DOHH2 (cell line): ENCODE data around the gene UTS2.

Experiments
- H3F3A ChIP-seq: fragments of 200-600 bp; sonication (generic), shearing (Covaris generic); 2 replicates; pipeline ENCODE4 v1.6.0; 2016; ENCODE audit warnings: antibody characterized with exemption, mild to moderate bottlenecking; ENCODE audit not compliant: control insufficient read depth, insufficient read depth
- H3K27ac ChIP-seq: fragments of 200-600 bp; sonication (generic); 2 replicates; pipeline ENCODE4 v1.5.1; 2014; ENCODE audit warnings: low read depth, mild to moderate bottlenecking, low read length, moderate library complexity
- H3K27me3 ChIP-seq: fragments of 200-600 bp; sonication (generic); 2 replicates; pipeline ENCODE4 v1.6.1; 2014; ENCODE audit warnings: mild to moderate bottlenecking, low read length, mixed read lengths; ENCODE audit not compliant: control insufficient read depth
- H3K36me3 ChIP-seq: fragments of 200-600 bp; sonication (generic); 2 replicates; pipeline ENCODE4 v1.6.1; 2014; ENCODE audit warnings: mild to moderate bottlenecking, low read length, moderate library complexity, mixed read lengths; ENCODE audit not compliant: control insufficient read depth
- H3K4me1 ChIP-seq: fragments of 200-600 bp; sonication (generic); 2 replicates; pipeline ENCODE4 v1.6.1; 2014; ENCODE audit warnings: mild to moderate bottlenecking, low read length, mixed read lengths; ENCODE audit not compliant: control insufficient read depth
- H3K4me2 ChIP-seq: fragments of 200-600 bp; sonication (generic); 2 replicates; pipeline ENCODE4 v1.6.0; 2014; ENCODE audit warnings: mild to moderate bottlenecking, low read length, moderate library complexity
- H3K4me3 ChIP-seq: fragments of 200-600 bp; sonication (generic); 2 replicates; pipeline ENCODE4 v1.5.1; 2014; ENCODE audit warnings: mild to moderate bottlenecking, low read length, mixed read lengths
- H3K79me2 ChIP-seq: fragments of 200-600 bp; sonication (generic); 2 replicates; pipeline ENCODE4 v1.6.1; 2014; ENCODE audit warnings: mild to moderate bottlenecking, low read length, mixed read lengths; ENCODE audit not compliant: control insufficient read depth
- H3K9me2 ChIP-seq: fragments of 200-600 bp; sonication (generic); replicated peaks from 2 replicates; pipeline ENCODE4 v1.6.1; 2014; ENCODE audit warnings: mild to moderate bottlenecking, low read length, mixed read lengths; ENCODE audit not compliant: control insufficient read depth
- H3K9me3 ChIP-seq: fragments of 200-600 bp; sonication (generic); 2 replicates; pipeline ENCODE4 v1.6.1; 2014; ENCODE audit warnings: antibody characterized with exemption, low read length, mixed read lengths; ENCODE audit not compliant: control insufficient read depth, insufficient read depth
- H4K20me1 ChIP-seq: fragments of 200-600 bp; sonication (generic); 2 replicates; pipeline ENCODE4 v1.6.0; 2014; ENCODE audit warnings: low read depth, mild to moderate bottlenecking, antibody characterized with exemption, low read length, moderate library complexity; ENCODE audit not compliant: control insufficient read depth, insufficient read depth
- CTCF ChIP-seq: fragments of 200-600 bp; sonication (generic); IDR thresholded peaks from one replicate; pipeline ENCODE4 v1.5.1; 2014; ENCODE audit warnings: antibody characterized with exemption, mild to moderate bottlenecking, low read depth, low read length; ENCODE audit not compliant: poor library complexity, severe bottlenecking
- EZH2phosphoT487 ChIP-seq: fragments of 200-600 bp; sonication (generic); IDR thresholded peaks from 2 replicates; pipeline ENCODE4 v1.6.1; 2017; ENCODE audit warnings: borderline replicate concordance, mild to moderate bottlenecking, antibody characterized with exemption, low read length, moderate library complexity, mixed read lengths

UTS2 gene

GRCh38 chr1:7852804-7853683, at the start of gene UTS2:
UTS2 (minus strand) TSS chr1:7853065; CDS start chr1:7853003, 62 bp downstream.
- TF ChIP-seq CTCF = no peak
- TF ChIP-seq EZH2phosphoT487 = no peak

GRCh38 chr1:7899741-7900140, 46.9 kb upstream of the UTS2 start:
- TF ChIP-seq EZH2phosphoT487 = no peak
- no peak for TF ChIP-seq CTCF
- H3K27ac ChIP-seq = no peak overlapping the region
- H3K4me2 ChIP-seq = no peak overlapping the region
- H3F3A ChIP-seq = no peaks in the 10 kb centered on the region
- H3K27me3 ChIP-seq = no peaks in the 10 kb centered on the region
- H4K20me1 ChIP-seq = no peaks in the 10 kb centered on the region
- no peaks in the 10 kb centered on the region for H3K9me3 ChIP-seq
- no peaks in the 10 kb centered on the region for H3K36me3 ChIP-seq
- no peak overlapping the region for H3K4me3 ChIP-seq
- peaks cover 6% of the 10 kb centered on the region; the same call in 1 of the 2 replicates for H3K4me1 ChIP-seq
- no peaks in the 10 kb centered on the region for H3K9me2 ChIP-seq
- H3K79me2 ChIP-seq = no peaks in the 10 kb centered on the region

More at GRCh38 chr1:7852804-7853683, at the start of gene UTS2:
- Histone ChIP-seq H3K27ac (no peak within 1 kb of the TSS), H3K9me2 (no peaks in the 10 kb centered on the region), H3K4me2 (no peak within 1 kb of the TSS), H3K36me3 (no peaks in the 10 kb centered on the region), H3K9me3 (no peaks in the 10 kb centered on the region), H3K4me3 (no peak within 1 kb of the TSS), H3K27me3 (no peaks in the 10 kb centered on the region), H4K20me1 (no peaks in the 10 kb centered on the region), H3K4me1 (peaks cover 8% of the 10 kb centered on the region), H3F3A (no peaks in the 10 kb centered on the region), H3K79me2 (no peaks in the 10 kb centered on the region)

GRCh38 chr1:7898962-7899361, 46.1 kb upstream of the UTS2 start:
- Histone ChIP-seq H3K4me1 (peaks cover 6% of the 10 kb centered on the region; the same call in 1 of the 2 replicates), H3K9me3 (no peaks in the 10 kb centered on the region), H3K4me2 (no peak overlapping the region), H3K9me2 (no peaks in the 10 kb centered on the region), H3K4me3 (no peak overlapping the region), H3K27ac (no peak overlapping the region), H3K79me2 (no peaks in the 10 kb centered on the region), H3F3A (no peaks in the 10 kb centered on the region), H3K36me3 (no peaks in the 10 kb centered on the region), H3K27me3 (no peaks in the 10 kb centered on the region), H4K20me1 (no peaks in the 10 kb centered on the region)
- no peak for TF ChIP-seq EZH2phosphoT487
- TF ChIP-seq CTCF = no peak
